WERI-Rb-1 (cell line): ENCODE data around the gene PDGFRB.
A peak's percentile ranks its signal among the peaks of the same experiment; 100 is the strongest.

Source experiments
- DNase-seq: peaks from one replicate; pipeline ENCODE4 v3.0.0-alpha.2; 2020
- H3K27ac ChIP-seq: fragments of 250-450 bp; sonication (Bioruptor Pico); 2 replicates; pipeline ENCODE4 v1.5.1; 2020; ENCODE audit warnings: mild to moderate bottlenecking, moderate library complexity
- H3K27me3 ChIP-seq: fragments of 250-450 bp; sonication (Bioruptor Pico); 2 replicates; pipeline ENCODE4 v1.5.1; 2021; ENCODE audit warnings: mild to moderate bottlenecking, low read depth, moderate library complexity; ENCODE audit not compliant: insufficient read depth, severe bottlenecking
- H3K36me3 ChIP-seq: fragments of 250-450 bp; sonication (Bioruptor Pico); 2 replicates; pipeline ENCODE4 v1.5.1; 2020; ENCODE audit warnings: mild to moderate bottlenecking, moderate library complexity
- H3K4me3 ChIP-seq: 2 replicates; pipeline ENCODE4 v1.5.1; 2011; ENCODE audit warnings: low read depth, mild to moderate bottlenecking, control low read depth, low read length
- H3K9me3 ChIP-seq: fragments of 250-450 bp; sonication (Bioruptor Pico); 2 replicates; pipeline ENCODE4 v1.5.1; 2021; ENCODE audit warnings: mild to moderate bottlenecking, moderate library complexity; ENCODE audit not compliant: severe bottlenecking
- TF ChIP-seq, protein P1 (sequence below): IDR thresholded peaks from 2 replicates; pipeline ENCODE4 v1.5.1; 2011; ENCODE audit warnings: low read depth, mild to moderate bottlenecking, control low read depth, inconsistent platforms, low read length

PDGFRB gene

DNA sequence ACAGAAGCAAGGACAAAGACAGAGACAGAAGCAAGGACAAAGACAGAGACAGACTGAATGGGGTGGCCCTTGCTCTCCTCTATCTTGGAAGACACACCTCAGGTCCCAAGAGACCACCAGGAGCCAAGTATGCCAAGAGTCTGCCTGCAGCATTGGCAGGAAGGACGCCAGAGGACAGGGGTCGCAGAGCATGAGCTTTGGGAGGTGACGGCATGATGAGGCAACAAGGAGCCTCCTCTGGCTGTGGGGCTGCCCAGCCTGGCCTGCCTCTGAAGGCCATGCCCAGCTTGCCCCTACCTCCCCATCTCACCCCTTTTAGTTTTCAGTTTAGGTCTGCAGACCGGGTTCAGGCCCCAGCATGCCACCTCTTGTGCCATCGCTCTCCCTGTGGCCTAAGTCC is 17.6 kb downstream of the PDGFRB start:
- H3K9me3 ChIP-seq, result no peaks in the 10 kb centered on the region
- no peak for DNase-seq
- H3K4me3 ChIP-seq, result no peak overlapping the region
- no peaks in the 10 kb centered on the region for H3K36me3 ChIP-seq
- TF ChIP-seq, protein P1, sequence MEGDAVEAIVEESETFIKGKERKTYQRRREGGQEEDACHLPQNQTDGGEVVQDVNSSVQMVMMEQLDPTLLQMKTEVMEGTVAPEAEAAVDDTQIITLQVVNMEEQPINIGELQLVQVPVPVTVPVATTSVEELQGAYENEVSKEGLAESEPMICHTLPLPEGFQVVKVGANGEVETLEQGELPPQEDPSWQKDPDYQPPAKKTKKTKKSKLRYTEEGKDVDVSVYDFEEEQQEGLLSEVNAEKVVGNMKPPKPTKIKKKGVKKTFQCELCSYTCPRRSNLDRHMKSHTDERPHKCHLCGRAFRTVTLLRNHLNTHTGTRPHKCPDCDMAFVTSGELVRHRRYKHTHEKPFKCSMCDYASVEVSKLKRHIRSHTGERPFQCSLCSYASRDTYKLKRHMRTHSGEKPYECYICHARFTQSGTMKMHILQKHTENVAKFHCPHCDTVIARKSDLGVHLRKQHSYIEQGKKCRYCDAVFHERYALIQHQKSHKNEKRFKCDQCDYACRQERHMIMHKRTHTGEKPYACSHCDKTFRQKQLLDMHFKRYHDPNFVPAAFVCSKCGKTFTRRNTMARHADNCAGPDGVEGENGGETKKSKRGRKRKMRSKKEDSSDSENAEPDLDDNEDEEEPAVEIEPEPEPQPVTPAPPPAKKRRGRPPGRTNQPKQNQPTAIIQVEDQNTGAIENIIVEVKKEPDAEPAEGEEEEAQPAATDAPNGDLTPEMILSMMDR, result no peak
- H3K27ac ChIP-seq, result no peak overlapping the region
- H3K27me3 ChIP-seq, result no peaks in the 10 kb centered on the region

DNA sequence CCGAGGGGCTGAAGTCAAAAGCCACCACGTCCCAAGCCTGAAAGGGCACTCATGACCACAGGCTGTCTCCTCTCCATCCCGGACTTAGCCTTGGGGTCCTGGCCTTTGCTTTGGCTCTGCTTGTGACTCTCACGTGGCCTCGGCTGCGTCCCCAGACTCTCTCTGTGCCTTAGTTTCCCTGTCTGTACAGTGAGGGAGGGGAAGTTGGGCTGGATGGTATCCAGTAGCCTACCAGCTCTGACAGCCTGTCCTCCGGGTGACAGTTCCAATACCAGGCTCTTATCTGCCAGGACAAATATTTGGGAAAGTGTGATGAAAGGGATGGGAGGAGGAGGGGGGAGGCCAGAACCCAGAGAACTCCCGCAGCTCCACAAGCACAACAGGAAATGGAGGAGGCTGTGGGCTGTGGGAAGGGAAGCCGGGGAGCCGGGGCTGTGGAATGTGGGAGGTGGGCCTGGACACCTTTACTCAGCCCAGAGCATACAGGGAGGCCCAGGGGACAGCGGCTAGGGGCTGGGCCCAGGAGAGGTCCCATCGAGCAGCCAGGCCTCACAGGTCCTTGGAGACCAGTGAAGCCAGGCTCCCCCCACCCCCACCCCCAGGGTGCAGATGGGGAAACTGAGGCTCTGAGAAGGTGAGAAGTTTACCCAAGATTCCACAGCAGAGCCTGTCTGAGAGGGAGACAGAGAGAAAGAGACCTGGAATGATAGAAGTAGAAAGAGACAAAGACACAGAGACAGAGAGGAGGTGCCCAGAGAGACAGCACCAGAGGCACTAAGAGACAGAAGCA is 18.3 kb downstream of the PDGFRB start:
- Histone ChIP-seq H3K27ac (no peak overlapping the region), H3K9me3 (no peaks in the 10 kb centered on the region), H3K4me3 (no peak overlapping the region), H3K27me3 (no peaks in the 10 kb centered on the region), H3K36me3 (no peaks in the 10 kb centered on the region)
- TF ChIP-seq, protein P1, result no peak
- DNase-seq, result no peak

DNA sequence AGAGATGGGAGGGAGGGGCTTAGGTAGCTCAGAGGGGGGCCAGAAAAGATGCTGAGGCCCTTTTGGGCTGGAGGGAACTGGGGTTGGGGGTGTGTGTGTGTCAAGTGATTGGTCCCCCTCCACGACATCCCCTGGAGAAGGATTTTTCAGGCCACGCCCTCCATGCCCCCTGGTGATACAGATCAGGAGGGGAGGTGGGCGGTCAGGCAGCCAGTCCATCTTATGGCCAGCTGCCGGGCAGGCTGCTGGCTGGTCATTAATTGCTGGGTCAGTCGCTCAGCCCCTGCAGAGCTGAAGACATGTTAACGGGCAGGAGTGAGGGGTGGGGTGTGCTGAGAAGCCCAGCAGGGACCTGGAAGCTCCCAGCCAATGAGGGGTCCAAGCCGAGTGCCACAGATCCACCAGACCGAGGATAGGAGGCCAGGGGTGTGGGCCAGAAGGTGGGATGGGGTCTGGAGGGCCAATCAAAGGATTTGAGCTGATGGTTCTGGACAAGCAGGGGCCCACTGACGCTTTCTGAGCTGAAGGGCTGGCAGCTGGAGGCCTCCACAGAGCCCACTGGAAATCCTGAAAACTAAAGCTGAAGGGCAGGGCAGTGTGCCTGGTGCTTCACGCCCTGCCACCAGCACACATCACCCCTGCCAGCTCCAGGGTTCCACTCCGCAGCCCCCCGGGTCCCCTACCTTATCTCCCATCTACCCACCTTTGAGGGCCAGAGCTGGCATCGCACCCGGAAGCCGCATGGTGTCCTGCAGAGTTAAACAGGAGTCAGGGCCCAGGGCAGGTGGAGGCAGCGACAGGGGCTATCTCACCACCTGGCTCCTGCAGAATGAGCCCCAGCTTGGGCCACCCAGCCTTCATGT is 19.1 kb downstream of the PDGFRB start:
- Histone ChIP-seq H3K36me3 (no peaks in the 10 kb centered on the region), H3K9me3 (no peaks in the 10 kb centered on the region), H3K4me3 (no peak overlapping the region), H3K27me3 (no peaks in the 10 kb centered on the region), H3K27ac (no peak overlapping the region)
- no peak for DNase-seq
- TF ChIP-seq, protein P1, result no peak

DNA sequence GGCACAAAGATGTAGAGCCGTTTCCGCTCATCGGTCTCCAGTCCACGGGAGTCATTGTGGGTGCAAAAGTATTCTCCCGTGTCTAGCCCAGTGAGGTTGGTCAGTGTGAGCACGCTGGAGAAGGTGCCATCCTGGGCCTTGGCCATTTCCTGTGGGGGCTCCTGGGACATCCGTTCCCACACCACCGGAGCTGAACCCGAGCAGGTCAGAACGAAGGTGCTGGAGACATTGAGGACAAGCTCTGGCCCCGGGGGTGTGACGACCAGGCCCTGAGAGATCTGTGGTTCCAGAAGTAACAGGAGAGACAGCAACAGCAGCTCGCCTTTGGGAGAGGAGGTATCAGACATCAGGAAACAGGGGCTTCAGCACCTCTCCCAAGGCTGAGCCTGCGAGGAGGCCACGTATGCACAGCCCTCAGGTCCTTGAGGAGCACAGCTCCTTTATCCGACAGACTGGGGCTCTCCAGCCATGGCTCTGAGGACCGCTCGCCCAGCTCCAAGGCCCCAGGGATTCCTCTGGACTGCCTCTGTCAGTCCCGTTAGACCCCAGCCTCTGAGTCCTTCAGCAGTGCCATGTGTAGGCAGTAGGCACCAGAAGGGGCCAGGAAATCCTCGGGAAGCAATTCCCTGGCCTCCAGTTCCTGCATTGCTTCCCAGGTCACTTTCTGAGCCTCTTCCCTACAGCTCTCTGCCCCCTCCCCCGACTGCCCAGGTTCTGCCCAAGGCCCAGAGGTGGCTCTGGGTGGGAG is 19.9 kb downstream of the PDGFRB start:
- H3K4me3 ChIP-seq, result no peak overlapping the region
- DNase-seq, result no peak
- no peaks in the 10 kb centered on the region for H3K36me3 ChIP-seq
- no peaks in the 10 kb centered on the region for H3K9me3 ChIP-seq
- no peaks in the 10 kb centered on the region for H3K27me3 ChIP-seq
- no peak overlapping the region for H3K27ac ChIP-seq
- TF ChIP-seq, protein P1, result no peak

DNA sequence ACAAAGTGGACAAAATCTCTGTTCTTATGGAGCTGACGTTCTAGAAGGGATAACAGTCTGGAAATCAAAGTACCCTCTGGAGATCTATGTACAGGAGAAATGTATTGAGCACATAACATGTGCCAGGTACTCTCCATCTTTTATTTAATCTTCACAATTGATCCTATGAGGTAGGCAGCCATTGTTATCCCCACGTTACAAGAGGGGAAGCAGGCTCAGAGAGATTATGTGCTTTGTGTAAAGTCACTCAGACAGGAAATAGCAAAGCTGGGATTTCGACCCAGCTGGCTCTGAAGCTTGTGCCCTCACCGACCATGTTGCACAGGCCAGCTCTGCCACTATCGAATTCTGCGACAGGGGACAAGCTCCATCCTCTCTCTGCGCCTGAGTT is 21.5 kb downstream of the PDGFRB start:
- DNase-seq, result peak; percentile 60
- peak overlapping the region; percentile 28 for H3K27ac ChIP-seq
- no peaks in the 10 kb centered on the region for H3K36me3 ChIP-seq
- no peaks in the 10 kb centered on the region for H3K27me3 ChIP-seq
- TF ChIP-seq, protein P1, result no peak
- H3K4me3 ChIP-seq, result no peak overlapping the region
- no peaks in the 10 kb centered on the region for H3K9me3 ChIP-seq
